NT2/D1 (cell line): Measurements from ENCODE around the gene DHRS9.

Experiments
- DNase-seq: peaks from one replicate; pipeline ENCODE4 v3.0.0-alpha.2; 2011; ENCODE audit warnings: low read depth, low spot score
- H3K27me3 ChIP-seq: 2 replicates; pipeline ENCODE4 v1.6.0; 2011; ENCODE audit warnings: mild to moderate bottlenecking; ENCODE audit not compliant: insufficient read length, insufficient read depth
- H3K36me3 ChIP-seq: 2 replicates; pipeline ENCODE4 v1.6.1; 2011; ENCODE audit warnings: mild to moderate bottlenecking, low read length, mixed read lengths; ENCODE audit not compliant: insufficient read depth, insufficient read length
- H3K4me1 ChIP-seq: 2 replicates; pipeline ENCODE4 v1.5.1; 2011; ENCODE audit not compliant: insufficient read depth, insufficient read length
- H3K4me3 ChIP-seq: 2 replicates; pipeline ENCODE4 v1.5.1; 2011; ENCODE audit warnings: low read depth; ENCODE audit not compliant: insufficient read length
- H3K9ac ChIP-seq: 2 replicates; pipeline ENCODE4 v1.6.0; 2011; ENCODE audit warnings: low read depth; ENCODE audit not compliant: insufficient read length
- H3K9me3 ChIP-seq: 2 replicates; pipeline ENCODE4 v1.5.1; 2011; ENCODE audit warnings: mild to moderate bottlenecking, low read length; ENCODE audit not compliant: insufficient read depth
- SUZ12 ChIP-seq: IDR thresholded peaks from 2 replicates; pipeline ENCODE4 v1.6.1; 2011; ENCODE audit not compliant: insufficient read length, insufficient read depth; ENCODE audit errors: extremely low read depth
- YY1 ChIP-seq: IDR thresholded peaks from 2 replicates; pipeline ENCODE4 v1.6.1; 2011; ENCODE audit not compliant: insufficient read length, insufficient read depth
- ZNF274 ChIP-seq: IDR thresholded peaks from 2 replicates; pipeline ENCODE4 v1.6.1; 2011; ENCODE audit warnings: mild to moderate bottlenecking, low read depth, low read length

DHRS9 gene

DNA sequence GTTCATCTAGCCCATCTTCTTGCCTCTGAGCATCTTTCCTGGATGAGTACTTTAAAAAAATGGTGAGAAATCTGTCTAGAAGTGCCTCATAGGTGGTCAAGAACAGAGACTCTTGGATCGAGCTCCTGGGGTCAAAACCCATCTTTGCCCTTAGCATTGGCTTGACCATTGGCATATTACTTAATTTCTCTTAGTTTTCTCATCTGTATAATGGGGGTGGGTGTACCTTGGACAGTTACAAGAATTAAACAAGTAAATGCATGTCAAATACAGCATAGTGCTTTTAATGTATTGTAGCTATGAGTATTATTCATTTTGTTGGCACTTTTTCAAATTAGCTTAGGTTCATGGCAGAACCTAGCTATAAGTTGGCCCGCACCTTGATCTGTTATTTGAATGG, 36.8 kb downstream of the DHRS9 start:
- no peak overlapping the region for H3K4me3 ChIP-seq
- no peak for DNase-seq
- no peaks in the 10 kb centered on the region for H3K9me3 ChIP-seq
- H3K27me3 ChIP-seq = peaks cover 4% of the 10 kb centered on the region
- H3K4me1 ChIP-seq = no peaks in the 10 kb centered on the region
- no peak for TF ChIP-seq SUZ12
- no peak for TF ChIP-seq ZNF274
- TF ChIP-seq YY1 = no peak
- H3K9ac ChIP-seq = no peak overlapping the region
- H3K36me3 ChIP-seq = no peaks in the 10 kb centered on the region

- no peak for TF ChIP-seq SUZ12
- TF ChIP-seq ZNF274 = no peak
- no peak for TF ChIP-seq YY1
- Histone ChIP-seq H3K9ac (no peak overlapping the region), H3K9me3 (no peaks in the 10 kb centered on the region), H3K4me1 (no peaks in the 10 kb centered on the region), H3K4me3 (no peak overlapping the region), H3K36me3 (no peaks in the 10 kb centered on the region), H3K27me3 (peaks cover 4% of the 10 kb centered on the region)
- DNase-seq = no peak
Observed at GRCh38 chr2:169106563-169107545, 37.5 kb downstream of the DHRS9 start.

GRCh38 chr2:169107645-169108044, 38.3 kb downstream of the DHRS9 start:
- Histone ChIP-seq H3K9me3 (no peaks in the 10 kb centered on the region), H3K4me3 (no peak overlapping the region), H3K36me3 (no peaks in the 10 kb centered on the region), H3K27me3 (peaks cover 4% of the 10 kb centered on the region), H3K4me1 (no peaks in the 10 kb centered on the region), H3K9ac (no peak overlapping the region)
- no peak for DNase-seq
- TF ChIP-seq YY1 = no peak
- TF ChIP-seq SUZ12 = no peak
- TF ChIP-seq ZNF274 = no peak

- DNase-seq = no peak
- no peaks in the 10 kb centered on the region for H3K9me3 ChIP-seq
- H3K9ac ChIP-seq = no peak overlapping the region
- no peak for TF ChIP-seq YY1
- H3K4me3 ChIP-seq = no peak overlapping the region
- peaks cover 4% of the 10 kb centered on the region for H3K27me3 ChIP-seq
- no peaks in the 10 kb centered on the region for H3K36me3 ChIP-seq
- no peaks in the 10 kb centered on the region for H3K4me1 ChIP-seq
Observed at GRCh38 chr2:169108099-169108884, 38.9 kb downstream of the DHRS9 start.

GRCh38 chr2:169109502-169110409, 40.4 kb downstream of the DHRS9 start:
- H3K27me3 ChIP-seq = peaks cover 4% of the 10 kb centered on the region
- no peaks in the 10 kb centered on the region for H3K36me3 ChIP-seq
- peak; percentile 85 for DNase-seq
- H3K4me1 ChIP-seq = no peaks in the 10 kb centered on the region
- TF ChIP-seq YY1 (no peak), ZNF274 (no peak), SUZ12 (no peak)
- H3K9ac ChIP-seq = no peak overlapping the region
- no peak overlapping the region for H3K4me3 ChIP-seq
- no peaks in the 10 kb centered on the region for H3K9me3 ChIP-seq

- H3K9me3 ChIP-seq = no peaks in the 10 kb centered on the region
- TF ChIP-seq SUZ12 (no peak), ZNF274 (no peak)
- H3K4me1 ChIP-seq = no peaks in the 10 kb centered on the region
- H3K9ac ChIP-seq = no peak overlapping the region
- no peaks in the 10 kb centered on the region for H3K36me3 ChIP-seq
- peaks cover 4% of the 10 kb centered on the region for H3K27me3 ChIP-seq
- H3K4me3 ChIP-seq = no peak overlapping the region
- DNase-seq = no peak
Observed at GRCh38 chr2:169110419-169110818, 41.1 kb downstream of the DHRS9 start.

- Histone ChIP-seq H3K27me3 (peaks cover 4% of the 10 kb centered on the region), H3K4me3 (no peak overlapping the region), H3K9ac (no peak overlapping the region), H3K9me3 (no peaks in the 10 kb centered on the region), H3K4me1 (no peaks in the 10 kb centered on the region), H3K36me3 (no peaks in the 10 kb centered on the region)
- no peak for DNase-seq
- TF ChIP-seq YY1 = no peak
- TF ChIP-seq ZNF274 = no peak
- no peak for TF ChIP-seq SUZ12
Observed at GRCh38 chr2:169110916-169111315, 41.6 kb downstream of the DHRS9 start.
